ENCODE data around the gene HHEX.

DNA sequence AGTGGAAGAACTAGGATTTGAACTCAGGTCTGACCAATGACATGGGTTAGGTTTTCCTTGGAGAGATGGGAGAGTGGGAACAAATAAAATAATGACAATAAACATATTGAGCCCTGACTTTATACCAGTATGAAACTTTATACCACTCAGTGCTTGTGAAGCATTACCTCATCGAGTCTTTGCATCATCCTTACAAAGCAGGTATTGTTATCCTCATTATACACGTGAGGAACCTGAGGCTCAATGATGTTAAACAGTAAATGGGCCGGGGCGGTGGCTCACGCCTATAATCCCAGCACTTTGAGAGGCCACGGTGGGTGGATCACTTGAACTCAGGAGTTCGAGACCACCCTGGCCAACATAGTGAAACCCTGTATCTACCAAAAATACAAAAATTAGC lies 47.7 kb downstream of the HHEX start:
- TF ChIP-seq EZH2phosphoT487 (IDR thresholded peaks at IDR 0.05; ENCODE audit: borderline replicate concordance) (no peak), CTCF (conservative IDR thresholded peaks at IDR 0.05; ENCODE audit: low read length) (no peak)

Measured in Loucy (cell line).